GM12878 (cell line): ENCODE data around the gene HLTF. TPM values are rescaled to one million over a fixed set of nuclear protein-coding genes. Genes with fewer than 3 reads are reported as not detected.

ENCODE experiments used
- ESRRA ChIP-seq: IDR thresholded peaks from 2 replicates; pipeline ENCODE4 v1.6.1; 2012; ENCODE audit warnings: mild to moderate bottlenecking, low read length, improper control_type of control experiment
- HDGF ChIP-seq: fragments of 450-650 bp; IDR thresholded peaks from 2 replicates; pipeline ENCODE4 v1.6.1; 2016; ENCODE audit warnings: antibody characterized with exemption
- NBN ChIP-seq: fragments of 450-650 bp; IDR thresholded peaks from 2 replicates; pipeline ENCODE4 v1.6.1; 2016
- NFYA ChIP-seq: IDR thresholded peaks from 2 replicates; pipeline ENCODE4 v1.6.1; 2011; ENCODE audit warnings: low read depth, mild to moderate bottlenecking, low read length, improper control_type of control experiment, borderline replicate concordance
- SMAD5 ChIP-seq: IDR thresholded peaks from 2 replicates; pipeline ENCODE4 v1.6.1; 2016; ENCODE audit warnings: antibody characterized with exemption, low read depth
- SRF ChIP-seq, 2 experiments: IDR thresholded peaks; 2 replicates each; pipeline ENCODE4 v1.6.1; 2011; ENCODE audit warnings: low read depth in 2 of 2, low read length in 2 of 2, mild to moderate bottlenecking in 1 of 2, moderate library complexity in 1 of 2
- YBX1 ChIP-seq: fragments of 450-650 bp; IDR thresholded peaks from 2 replicates; pipeline ENCODE4 v1.6.1; 2016; ENCODE audit warnings: antibody characterized with exemption
- polyA plus RNA-seq, 11 experiments: library from polyadenylated mRNA; depleted of rRNA in 4 of 11; unstranded in 6 of 11; stranded (reverse) in 5 of 11; fragments of >200 nt; fragmentation: Nextera tagmentation in 4 of 11; fragmentation: Illumina TruSeq in 1 of 11; extraction: Ambion mirVana in 4 of 11; extraction: Trizol in 1 of 11; gene quantifications; 1 replicate in 1 of 11; 2 replicates in 10 of 11; pipeline versions ENCODE4 v1.2.1 to v1.2.3, GENCODE V29; 2011 to 2016; ENCODE audit warnings: inconsistent platforms in 2 of 11, missing spikeins in 2 of 11, low read depth in 1 of 11
- total RNA-seq, 4 experiments: library from RNA; depleted of rRNA in 3 of 4; stranded (reverse); fragments of >200 nt in 3 of 4; fragmentation: Illumina TruSeq in 1 of 4; extraction: Trizol in 1 of 4; gene quantifications; 2 replicates each; pipeline versions ENCODE4 v1.2.1 to v1.2.3, GENCODE V29; 2013 to 2021
- TF ChIP-seq, protein P1 (sequence below): IDR thresholded peaks from 2 replicates; pipeline ENCODE4 v1.6.1; 2012; ENCODE audit warnings: low read length, inconsistent platforms
- TF ChIP-seq, protein P2 (sequence below): fragments of 450-650 bp; IDR thresholded peaks from 2 replicates; pipeline ENCODE4 v1.6.1; 2017; ENCODE audit warnings: mild to moderate bottlenecking
- TF ChIP-seq, protein P3 (sequence below): fragments of 450-650 bp; IDR thresholded peaks from 2 replicates; pipeline ENCODE4 v1.6.1; 2017; ENCODE audit warnings: mild to moderate bottlenecking, moderate library complexity
- TF ChIP-seq, protein P4 (sequence below): IDR thresholded peaks from 2 replicates; pipeline ENCODE4 v1.6.1; 2011; ENCODE audit warnings: low read depth, low read length, improper control_type of control experiment, borderline replicate concordance
- TF ChIP-seq, protein P5 (sequence below): fragments of 450-650 bp; formaldehyde crosslinking; IDR thresholded peaks from 2 replicates; pipeline ENCODE4 v1.5.0; 2022; ENCODE audit warnings: mild to moderate bottlenecking, missing genetic modification characterization
- TF ChIP-seq, protein P6 (sequence below): IDR thresholded peaks from 2 replicates; pipeline ENCODE4 v1.6.1; 2011; ENCODE audit warnings: low read depth, mild to moderate bottlenecking, low read length, moderate library complexity, borderline replicate concordance; ENCODE audit errors: extremely low read depth
- TF ChIP-seq, protein P7 (sequence below): IDR thresholded peaks from 2 replicates; pipeline ENCODE4 v1.6.1; 2012; ENCODE audit warnings: low read depth, low read length, improper control_type of control experiment

The HLTF gene
- total and polyA plus RNA-seq, 10 of the 15 experiments (the other 5 are each of a cell fraction or from before 2014, with no cell fraction given) = 13.7 to 50.4 (median 31.7) TPM

DNA sequence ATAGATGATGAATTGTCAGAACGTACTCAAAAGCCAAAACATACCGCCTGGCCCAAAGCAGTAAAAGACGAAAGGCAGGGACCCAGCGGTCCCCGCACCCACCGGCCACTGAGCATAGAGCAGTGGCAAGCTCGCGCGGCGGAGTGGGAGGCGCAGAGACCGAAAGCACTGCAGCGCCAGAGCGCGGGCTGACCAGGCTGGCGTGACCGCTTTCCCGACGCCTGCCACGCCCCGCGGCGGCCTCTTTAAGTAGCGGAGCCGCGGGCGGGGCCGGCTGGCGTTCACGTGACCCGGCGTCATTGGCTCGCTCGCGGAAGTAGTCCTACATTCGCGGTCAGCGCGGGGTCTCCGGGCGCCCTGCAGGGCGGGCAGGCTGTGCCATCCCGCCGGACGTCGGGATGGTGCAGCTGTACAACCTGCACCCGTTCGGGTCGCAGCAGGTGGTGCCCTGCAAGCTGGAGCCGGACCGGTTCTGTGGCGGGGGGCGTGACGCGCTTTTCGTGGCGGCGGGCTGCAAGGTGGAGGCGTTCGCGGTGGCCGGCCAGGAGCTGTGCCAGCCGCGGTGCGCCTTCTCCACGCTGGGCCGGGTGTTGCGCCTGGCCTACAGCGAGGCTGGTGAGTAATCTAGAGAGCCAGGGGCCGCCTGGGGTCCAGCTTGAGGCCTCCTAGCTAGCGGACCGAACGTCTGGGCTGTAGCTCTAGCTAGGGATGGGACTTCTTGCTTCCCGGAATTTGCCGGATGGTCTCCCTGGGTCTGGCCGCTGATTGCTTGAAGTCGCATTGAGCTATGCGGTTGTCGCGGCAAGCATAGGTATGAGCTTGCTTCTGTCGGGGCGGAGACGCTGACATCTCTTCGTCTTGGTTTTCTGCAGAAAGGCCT is 43.2 kb upstream of the HLTF start, which contains the start of gene HPS3 (continued):
- TF ChIP-seq, protein P1, sequence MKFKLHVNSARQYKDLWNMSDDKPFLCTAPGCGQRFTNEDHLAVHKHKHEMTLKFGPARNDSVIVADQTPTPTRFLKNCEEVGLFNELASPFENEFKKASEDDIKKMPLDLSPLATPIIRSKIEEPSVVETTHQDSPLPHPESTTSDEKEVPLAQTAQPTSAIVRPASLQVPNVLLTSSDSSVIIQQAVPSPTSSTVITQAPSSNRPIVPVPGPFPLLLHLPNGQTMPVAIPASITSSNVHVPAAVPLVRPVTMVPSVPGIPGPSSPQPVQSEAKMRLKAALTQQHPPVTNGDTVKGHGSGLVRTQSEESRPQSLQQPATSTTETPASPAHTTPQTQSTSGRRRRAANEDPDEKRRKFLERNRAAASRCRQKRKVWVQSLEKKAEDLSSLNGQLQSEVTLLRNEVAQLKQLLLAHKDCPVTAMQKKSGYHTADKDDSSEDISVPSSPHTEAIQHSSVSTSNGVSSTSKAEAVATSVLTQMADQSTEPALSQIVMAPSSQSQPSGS = no peak
- TF ChIP-seq, protein P2, sequence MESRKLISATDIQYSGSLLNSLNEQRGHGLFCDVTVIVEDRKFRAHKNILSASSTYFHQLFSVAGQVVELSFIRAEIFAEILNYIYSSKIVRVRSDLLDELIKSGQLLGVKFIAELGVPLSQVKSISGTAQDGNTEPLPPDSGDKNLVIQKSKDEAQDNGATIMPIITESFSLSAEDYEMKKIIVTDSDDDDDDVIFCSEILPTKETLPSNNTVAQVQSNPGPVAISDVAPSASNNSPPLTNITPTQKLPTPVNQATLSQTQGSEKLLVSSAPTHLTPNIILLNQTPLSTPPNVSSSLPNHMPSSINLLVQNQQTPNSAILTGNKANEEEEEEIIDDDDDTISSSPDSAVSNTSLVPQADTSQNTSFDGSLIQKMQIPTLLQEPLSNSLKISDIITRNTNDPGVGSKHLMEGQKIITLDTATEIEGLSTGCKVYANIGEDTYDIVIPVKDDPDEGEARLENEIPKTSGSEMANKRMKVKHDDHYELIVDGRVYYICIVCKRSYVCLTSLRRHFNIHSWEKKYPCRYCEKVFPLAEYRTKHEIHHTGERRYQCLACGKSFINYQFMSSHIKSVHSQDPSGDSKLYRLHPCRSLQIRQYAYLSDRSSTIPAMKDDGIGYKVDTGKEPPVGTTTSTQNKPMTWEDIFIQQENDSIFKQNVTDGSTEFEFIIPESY = no peak
- TF ChIP-seq NFYA = no peak
- TF ChIP-seq HDGF = no peak
- no peak for TF ChIP-seq SMAD5
- no peak for TF ChIP-seq SRF (IDR thresholded peaks at IDR 0.05; ENCODE audit: low read depth in 2 of 2, low read length in 2 of 2)
- TF ChIP-seq NBN = 0 out of 2 replicates have a peak, but pooled peaks have one; percentile 37
- TF ChIP-seq, protein P3, sequence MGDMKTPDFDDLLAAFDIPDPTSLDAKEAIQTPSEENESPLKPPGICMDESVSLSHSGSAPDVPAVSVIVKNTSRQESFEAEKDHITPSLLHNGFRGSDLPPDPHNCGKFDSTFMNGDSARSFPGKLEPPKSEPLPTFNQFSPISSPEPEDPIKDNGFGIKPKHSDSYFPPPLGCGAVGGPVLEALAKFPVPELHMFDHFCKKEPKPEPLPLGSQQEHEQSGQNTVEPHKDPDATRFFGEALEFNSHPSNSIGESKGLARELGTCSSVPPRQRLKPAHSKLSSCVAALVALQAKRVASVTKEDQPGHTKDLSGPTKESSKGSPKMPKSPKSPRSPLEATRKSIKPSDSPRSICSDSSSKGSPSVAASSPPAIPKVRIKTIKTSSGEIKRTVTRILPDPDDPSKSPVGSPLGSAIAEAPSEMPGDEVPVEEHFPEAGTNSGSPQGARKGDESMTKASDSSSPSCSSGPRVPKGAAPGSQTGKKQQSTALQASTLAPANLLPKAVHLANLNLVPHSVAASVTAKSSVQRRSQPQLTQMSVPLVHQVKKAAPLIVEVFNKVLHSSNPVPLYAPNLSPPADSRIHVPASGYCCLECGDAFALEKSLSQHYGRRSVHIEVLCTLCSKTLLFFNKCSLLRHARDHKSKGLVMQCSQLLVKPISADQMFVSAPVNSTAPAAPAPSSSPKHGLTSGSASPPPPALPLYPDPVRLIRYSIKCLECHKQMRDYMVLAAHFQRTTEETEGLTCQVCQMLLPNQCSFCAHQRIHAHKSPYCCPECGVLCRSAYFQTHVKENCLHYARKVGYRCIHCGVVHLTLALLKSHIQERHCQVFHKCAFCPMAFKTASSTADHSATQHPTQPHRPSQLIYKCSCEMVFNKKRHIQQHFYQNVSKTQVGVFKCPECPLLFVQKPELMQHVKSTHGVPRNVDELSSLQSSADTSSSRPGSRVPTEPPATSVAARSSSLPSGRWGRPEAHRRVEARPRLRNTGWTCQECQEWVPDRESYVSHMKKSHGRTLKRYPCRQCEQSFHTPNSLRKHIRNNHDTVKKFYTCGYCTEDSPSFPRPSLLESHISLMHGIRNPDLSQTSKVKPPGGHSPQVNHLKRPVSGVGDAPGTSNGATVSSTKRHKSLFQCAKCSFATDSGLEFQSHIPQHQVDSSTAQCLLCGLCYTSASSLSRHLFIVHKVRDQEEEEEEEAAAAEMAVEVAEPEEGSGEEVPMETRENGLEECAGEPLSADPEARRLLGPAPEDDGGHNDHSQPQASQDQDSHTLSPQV = no peak
- TF ChIP-seq YBX1 = no peak
- TF ChIP-seq, protein P4, sequence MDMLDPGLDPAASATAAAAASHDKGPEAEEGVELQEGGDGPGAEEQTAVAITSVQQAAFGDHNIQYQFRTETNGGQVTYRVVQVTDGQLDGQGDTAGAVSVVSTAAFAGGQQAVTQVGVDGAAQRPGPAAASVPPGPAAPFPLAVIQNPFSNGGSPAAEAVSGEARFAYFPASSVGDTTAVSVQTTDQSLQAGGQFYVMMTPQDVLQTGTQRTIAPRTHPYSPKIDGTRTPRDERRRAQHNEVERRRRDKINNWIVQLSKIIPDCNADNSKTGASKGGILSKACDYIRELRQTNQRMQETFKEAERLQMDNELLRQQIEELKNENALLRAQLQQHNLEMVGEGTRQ = peak; percentile 78
- TF ChIP-seq, protein P5, sequence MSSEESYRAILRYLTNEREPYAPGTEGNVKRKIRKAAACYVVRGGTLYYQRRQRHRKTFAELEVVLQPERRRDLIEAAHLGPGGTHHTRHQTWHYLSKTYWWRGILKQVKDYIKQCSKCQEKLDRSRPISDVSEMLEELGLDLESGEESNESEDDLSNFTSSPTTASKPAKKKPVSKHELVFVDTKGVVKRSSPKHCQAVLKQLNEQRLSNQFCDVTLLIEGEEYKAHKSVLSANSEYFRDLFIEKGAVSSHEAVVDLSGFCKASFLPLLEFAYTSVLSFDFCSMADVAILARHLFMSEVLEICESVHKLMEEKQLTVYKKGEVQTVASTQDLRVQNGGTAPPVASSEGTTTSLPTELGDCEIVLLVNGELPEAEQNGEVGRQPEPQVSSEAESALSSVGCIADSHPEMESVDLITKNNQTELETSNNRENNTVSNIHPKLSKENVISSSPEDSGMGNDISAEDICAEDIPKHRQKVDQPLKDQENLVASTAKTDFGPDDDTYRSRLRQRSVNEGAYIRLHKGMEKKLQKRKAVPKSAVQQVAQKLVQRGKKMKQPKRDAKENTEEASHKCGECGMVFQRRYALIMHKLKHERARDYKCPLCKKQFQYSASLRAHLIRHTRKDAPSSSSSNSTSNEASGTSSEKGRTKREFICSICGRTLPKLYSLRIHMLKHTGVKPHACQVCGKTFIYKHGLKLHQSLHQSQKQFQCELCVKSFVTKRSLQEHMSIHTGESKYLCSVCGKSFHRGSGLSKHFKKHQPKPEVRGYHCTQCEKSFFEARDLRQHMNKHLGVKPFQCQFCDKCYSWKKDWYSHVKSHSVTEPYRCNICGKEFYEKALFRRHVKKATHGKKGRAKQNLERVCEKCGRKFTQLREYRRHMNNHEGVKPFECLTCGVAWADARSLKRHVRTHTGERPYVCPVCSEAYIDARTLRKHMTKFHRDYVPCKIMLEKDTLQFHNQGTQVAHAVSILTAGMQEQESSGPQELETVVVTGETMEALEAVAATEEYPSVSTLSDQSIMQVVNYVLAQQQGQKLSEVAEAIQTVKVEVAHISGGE = no peak
- TF ChIP-seq, protein P6, sequence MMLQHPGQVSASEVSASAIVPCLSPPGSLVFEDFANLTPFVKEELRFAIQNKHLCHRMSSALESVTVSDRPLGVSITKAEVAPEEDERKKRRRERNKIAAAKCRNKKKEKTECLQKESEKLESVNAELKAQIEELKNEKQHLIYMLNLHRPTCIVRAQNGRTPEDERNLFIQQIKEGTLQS = peak; percentile 54; the same call in 1 of the 2 replicates
- TF ChIP-seq, protein P7, sequence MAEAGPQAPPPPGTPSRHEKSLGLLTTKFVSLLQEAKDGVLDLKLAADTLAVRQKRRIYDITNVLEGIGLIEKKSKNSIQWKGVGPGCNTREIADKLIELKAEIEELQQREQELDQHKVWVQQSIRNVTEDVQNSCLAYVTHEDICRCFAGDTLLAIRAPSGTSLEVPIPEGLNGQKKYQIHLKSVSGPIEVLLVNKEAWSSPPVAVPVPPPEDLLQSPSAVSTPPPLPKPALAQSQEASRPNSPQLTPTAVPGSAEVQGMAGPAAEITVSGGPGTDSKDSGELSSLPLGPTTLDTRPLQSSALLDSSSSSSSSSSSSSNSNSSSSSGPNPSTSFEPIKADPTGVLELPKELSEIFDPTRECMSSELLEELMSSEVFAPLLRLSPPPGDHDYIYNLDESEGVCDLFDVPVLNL = peak; percentile 24; the same call in 1 of the 2 replicates
- TF ChIP-seq ESRRA = no peak
